KOPT-K1 (cell line): ENCODE data around the gene TTLL3.
"Not testable (repeated sequence)": the region's sequence is repeated elsewhere in the genome, so short reads cannot be mapped to it uniquely, and the experiment has no call there.

Experiments
- H3K27ac ChIP-seq: fragments of 200-600 bp; sonication (generic); 2 replicates; pipeline ENCODE4 v1.5.1; 2016; ENCODE audit warnings: antibody characterized with exemption, mild to moderate bottlenecking, low read depth, low read length; ENCODE audit not compliant: poor library complexity, severe bottlenecking
- H3K36me3 ChIP-seq: fragments of 200-600 bp; sonication (generic); 2 replicates; pipeline ENCODE4 v1.5.1; 2017; ENCODE audit warnings: antibody characterized with exemption, mild to moderate bottlenecking, low read length, moderate library complexity; ENCODE audit not compliant: insufficient read depth
- H3K9me3 ChIP-seq: fragments of 200-600 bp; sonication (generic); 2 replicates; pipeline ENCODE4 v1.5.1; 2017; ENCODE audit warnings: antibody characterized with exemption, low read length, mild to moderate bottlenecking; ENCODE audit not compliant: insufficient read depth, poor library complexity, severe bottlenecking

Gene TTLL3

DNA sequence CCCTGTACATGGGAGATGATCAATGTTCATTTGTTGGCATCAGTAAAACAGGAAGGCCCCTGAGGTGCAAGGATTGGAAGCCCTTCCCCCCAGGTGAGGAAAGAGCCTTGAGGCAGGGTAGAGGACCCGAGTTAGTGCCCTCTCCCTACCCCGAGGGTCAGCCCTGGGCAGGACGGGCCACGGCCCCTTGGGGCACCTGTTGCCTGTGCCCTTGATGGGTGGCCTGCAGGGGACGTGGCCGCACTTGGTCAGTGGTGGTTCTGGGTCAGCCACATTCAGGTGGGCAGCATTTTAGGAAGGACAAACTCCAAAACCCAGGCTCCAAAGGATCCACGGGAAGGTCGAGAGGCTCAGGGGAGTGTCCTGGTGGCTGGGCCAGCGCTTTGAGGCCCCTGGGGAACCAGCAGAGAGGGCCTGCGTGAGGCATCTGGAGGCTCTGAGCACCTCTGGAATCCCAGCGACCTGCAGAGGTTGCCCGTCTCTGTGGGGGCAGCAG lies 49.5 kb downstream of the TTLL3 start:
- H3K9me3 ChIP-seq: no peaks in the 10 kb centered on the region
- no peak overlapping the region for H3K27ac ChIP-seq
- H3K36me3 ChIP-seq: no peaks in the 10 kb centered on the region

DNA sequence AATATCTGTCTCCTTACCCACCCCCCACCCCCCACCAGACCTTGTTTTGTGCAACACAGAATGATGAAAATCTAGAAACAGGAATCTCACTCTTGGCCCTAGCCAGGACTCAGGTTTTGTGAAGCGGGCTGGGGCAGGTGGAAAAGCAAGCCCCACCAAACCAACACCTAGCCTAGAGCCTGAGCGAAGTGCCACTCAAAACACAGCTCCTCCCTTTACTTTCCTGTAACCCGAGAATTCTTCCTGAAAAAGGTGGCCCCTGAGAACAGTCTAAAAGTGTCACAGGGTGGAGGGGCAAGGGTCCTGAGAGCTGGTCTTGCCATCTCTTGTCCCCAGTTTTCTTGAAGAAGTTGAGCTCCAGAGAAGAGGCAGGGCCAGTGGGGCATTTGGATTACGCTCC lies 51.1 kb downstream of the TTLL3 start:
- no peak overlapping the region for H3K27ac ChIP-seq

DNA sequence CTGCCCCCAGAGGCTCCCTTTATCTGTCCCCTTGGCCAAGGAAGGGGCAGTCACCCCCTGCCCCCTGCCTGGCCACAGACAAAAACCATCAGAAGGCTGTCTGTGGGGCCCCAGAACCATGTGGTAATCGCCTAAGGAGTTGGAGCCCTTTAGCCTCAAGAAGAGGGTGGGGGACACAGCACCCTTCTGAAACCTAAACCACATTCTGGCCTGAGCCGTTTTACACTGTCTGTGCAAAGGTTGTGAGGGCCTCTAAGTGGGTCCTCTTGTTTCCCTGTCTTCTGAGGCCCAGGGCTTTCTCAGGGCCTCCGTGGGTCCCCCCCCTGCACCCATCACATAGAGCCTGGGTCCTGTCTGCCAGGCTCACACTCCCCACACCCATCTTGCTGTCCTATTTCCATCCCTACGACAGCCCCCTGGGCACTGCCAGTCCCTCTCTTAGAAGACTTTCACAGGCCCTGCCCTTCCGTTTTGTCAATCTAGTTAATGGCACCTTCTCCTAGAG lies 51.6 kb downstream of the TTLL3 start:
- H3K9me3 ChIP-seq: no peaks in the 10 kb centered on the region
- no peak overlapping the region for H3K27ac ChIP-seq
- no peaks in the 10 kb centered on the region for H3K36me3 ChIP-seq

More for the DNA sequence above, 51.1 kb downstream of the TTLL3 start:
- H3K36me3 ChIP-seq: no peaks in the 10 kb centered on the region
- no peaks in the 10 kb centered on the region for H3K9me3 ChIP-seq

DNA sequence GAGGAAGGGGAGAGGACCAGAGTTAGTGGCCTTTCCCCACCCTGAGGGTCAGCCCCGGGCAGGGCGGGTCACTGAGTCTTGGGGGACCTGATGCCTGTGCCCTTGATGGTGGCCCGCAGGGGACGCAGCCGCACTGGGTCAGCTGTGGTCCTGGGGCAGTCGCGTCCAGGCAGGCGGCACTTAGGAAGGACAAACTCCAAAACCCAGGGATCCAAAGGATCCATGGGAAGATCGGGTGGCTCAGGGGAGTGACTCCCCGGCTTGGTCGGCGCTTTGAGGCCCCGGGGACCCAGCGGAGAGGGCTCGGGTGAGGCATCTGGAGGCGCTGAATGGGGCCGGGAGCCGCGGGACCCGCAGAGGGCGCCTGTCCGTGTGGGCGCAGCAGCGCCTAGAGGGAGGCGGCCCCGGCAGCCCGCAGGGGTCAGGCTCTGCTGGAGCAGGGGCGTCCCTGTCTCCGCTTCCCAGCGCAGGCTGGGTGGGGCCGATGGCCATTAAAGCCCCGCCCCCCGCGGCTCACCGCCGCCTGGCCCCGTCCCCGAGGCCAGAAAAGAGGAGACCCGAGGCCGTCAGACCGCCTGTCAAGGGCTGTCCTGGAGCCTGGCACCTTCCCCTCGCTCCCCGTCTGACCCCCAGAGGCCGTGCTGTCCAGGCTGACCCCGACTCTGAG lies 52.5 kb downstream of the TTLL3 start:
- Histone ChIP-seq H3K9me3 (no peaks in the 10 kb centered on the region), H3K27ac (no peak overlapping the region)

DNA sequence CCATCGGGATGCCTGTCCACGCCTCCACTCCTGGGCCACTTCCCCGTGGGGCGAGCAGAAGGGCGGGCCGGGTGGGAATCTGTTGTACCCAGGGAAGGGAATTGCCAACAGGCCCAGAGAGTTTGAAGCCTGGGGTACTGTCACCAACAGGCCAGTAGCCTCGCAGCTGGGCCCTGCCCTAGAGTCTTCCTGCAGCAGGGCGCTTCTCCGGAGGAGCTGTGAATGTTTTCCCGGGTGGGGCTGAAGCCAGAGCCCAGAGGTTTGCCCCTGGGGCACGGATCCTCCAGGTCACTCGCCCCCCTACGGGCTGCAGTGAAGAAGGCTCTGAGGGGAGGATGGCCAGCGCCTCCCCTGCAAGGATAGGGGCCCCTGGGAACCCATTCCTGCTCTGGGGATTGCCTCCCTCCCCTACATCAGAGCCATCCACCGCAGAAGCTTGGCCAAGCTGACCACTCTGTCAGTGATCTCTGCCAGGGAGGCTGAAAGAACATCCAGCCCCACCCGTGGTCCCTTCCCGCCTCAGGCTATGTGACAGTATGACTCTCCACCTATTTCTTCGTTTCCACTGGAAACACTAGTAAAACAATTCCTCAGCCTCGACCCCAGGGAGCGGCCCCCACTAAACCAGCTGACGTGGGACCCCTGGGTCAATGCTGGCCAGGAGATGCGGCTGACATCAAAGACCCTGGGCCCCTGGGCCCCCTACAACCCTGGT lies 53.2 kb downstream of the TTLL3 start:
- Histone ChIP-seq H3K27ac (no peak overlapping the region), H3K36me3 (no peaks in the 10 kb centered on the region), H3K9me3 (no peaks in the 10 kb centered on the region)

More for the DNA sequence above, 52.5 kb downstream of the TTLL3 start:
- no peaks in the 10 kb centered on the region for H3K36me3 ChIP-seq

DNA sequence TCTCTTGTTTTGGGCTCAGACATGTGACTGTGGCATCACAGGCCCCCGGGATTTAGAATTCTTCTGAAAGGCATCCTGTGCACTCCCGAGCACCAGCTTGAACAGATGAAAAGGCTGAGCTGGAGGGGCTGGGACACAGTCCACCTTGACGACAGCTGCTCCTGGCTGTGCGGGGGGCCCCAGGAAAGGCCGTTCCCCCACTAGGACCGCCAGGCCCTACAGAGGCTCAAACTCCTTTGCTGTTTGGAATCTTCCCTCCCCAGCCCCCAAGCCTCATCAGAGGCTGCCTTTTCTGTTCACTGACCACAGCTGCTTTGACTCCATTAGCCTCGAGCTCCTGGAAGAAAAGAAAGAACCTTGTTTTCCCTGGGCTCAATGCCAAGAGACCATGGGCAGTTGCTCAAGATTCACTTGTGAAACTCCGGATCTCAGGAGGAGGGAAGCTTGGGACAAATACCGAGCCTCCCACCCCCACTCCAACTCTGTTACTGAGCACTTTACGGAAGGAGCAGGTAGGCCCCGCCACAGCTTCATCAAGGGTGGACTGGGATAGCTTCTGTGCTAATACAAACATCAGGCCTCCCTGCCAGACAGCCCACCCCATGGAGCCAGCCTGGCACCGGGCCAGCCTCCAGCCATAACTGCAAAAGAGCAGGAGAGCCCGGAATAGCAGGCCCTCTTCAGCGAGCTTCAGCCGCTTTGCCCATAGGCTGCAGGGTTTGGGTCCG lies 54.3 kb downstream of the TTLL3 start:
- H3K9me3 ChIP-seq: no peaks in the 10 kb centered on the region
- H3K27ac ChIP-seq: no peak overlapping the region
- H3K36me3 ChIP-seq: no peaks in the 10 kb centered on the region

DNA sequence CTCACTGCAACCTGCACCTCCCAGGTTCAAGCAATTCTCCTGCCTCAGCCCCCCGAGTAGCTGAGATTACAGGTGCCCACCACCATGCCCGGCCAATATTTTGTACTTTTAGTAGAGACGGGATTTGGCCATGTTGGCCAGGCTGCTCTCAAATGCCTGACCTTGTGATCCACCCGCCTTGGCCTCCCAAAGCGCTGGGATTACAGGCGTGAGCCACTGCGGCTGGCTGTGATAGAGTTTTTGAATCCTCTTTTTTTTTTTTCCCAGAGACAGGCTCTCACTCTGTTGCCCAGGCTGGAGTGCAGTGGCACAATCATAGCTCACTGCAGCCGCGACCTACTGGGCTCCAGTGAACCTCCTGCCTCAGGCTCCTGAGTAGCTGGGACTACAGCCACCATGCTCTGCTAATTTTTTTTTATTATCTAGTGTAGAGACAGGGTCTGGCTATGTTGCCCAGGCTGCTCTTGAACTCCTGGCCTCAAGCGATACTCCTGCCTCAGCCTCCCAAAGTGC lies 55.1 kb downstream of the TTLL3 start:
- H3K36me3 ChIP-seq, H3K9me3 ChIP-seq, H3K27ac ChIP-seq: not testable (repeated sequence)

DNA sequence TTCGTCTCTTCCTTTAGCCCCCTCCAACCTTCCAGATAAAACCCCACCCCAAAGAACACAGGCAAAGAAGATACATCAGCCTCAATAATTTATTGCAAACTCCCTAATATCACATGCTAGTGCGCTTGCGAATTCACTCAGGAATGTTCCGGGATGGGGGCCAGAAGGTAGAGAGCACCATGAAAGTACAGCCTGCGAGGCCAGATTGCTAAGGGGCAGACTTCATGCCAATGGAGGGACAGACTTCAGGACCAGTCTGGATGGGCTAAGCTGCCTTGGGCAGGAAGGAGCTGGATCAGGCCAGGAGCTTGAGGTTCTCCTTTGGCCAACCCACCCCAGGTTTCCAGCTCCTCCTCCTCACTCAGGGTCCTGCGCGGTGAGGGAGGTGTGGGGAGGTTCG lies 56.6 kb downstream of the TTLL3 start:
- Histone ChIP-seq H3K9me3 (no peaks in the 10 kb centered on the region), H3K27ac (no peak overlapping the region), H3K36me3 (no peaks in the 10 kb centered on the region)

DNA sequence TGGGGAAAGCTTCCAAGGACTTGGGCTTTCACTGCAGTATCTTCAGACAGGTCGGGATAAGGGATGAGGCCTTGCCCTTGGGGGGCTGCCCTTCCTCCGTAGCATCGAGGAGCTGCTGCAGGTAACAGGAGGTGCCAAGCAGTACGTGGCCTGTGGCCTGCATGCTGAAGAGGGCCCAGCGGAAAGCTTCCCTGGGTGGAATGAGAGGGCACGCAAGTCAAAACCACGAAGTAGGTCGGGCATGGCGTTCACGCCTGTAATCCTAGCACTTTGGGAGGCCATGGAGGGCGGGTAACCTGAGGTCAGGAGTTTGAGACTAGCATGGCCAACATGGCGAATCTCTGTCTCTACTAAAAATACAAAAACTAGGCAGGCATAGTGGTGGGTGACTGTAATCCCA lies 57.0 kb downstream of the TTLL3 start:
- no peaks in the 10 kb centered on the region for H3K36me3 ChIP-seq
- H3K27ac ChIP-seq: no peak overlapping the region
- H3K9me3 ChIP-seq: no peaks in the 10 kb centered on the region

DNA sequence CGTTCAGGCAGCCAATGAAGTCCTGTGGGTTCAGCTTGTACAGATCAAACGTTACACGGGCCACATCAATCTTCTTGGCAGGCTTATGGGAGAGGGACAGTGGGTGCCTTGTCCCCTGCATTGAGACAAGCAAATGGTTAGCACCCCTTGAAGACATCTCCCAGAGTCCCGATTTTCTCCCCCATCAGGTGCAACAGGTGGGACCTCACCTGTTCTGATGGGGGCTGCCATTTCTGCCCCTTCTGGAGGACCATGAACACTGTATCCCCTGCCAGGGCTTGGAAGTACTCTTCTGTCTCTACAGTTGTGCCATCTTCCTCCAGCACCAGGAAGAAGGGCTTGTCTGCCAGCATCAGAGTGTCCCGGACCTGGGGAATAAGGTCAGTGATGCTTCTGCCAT lies 59.9 kb downstream of the TTLL3 start:
- Histone ChIP-seq H3K36me3 (no peaks in the 10 kb centered on the region), H3K9me3 (no peaks in the 10 kb centered on the region), H3K27ac (no peak overlapping the region)

DNA sequence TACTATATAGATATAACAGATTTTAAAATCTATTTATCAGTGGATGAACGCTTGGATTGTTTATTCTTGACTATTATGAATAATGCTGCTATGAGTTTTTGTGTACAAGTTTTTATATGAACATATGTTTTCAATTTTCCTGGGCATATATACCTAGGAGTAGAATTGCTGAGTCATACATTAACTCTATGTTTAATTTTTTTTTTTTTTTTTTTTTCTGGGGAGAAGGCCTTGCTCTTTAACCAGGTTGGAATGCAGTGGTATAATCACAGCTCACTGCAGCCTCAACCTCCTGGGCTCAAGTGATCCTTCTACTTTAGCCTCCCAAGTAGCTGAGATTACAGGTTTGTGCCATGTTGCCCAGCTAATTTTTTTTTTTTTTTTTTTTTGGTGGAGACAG lies 60.9 kb downstream of the TTLL3 start:
- Histone ChIP-seq H3K36me3 (no peaks in the 10 kb centered on the region), H3K27ac (no peak overlapping the region), H3K9me3 (no peaks in the 10 kb centered on the region)

DNA sequence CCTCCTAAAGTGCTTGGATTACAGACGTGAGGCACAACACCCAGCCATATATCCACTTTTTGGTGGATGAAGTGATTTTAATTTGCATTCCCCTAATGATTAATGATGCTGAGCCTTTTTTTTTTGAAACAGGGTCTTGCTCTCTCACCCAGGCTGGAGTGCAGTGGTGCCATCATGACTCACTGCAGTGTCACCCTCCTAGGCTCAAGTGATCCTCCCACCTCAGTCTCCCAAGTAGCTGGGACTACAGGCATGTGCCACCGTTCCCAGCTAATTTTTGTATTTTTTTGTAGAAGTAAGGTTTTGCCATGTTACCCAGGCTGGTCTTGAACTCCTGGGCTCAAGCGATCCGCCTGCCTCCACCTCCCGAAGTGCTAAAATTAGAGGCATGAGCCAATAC lies 62.0 kb downstream of the TTLL3 start:
- H3K36me3 ChIP-seq, H3K27ac ChIP-seq: not testable (repeated sequence)

DNA sequence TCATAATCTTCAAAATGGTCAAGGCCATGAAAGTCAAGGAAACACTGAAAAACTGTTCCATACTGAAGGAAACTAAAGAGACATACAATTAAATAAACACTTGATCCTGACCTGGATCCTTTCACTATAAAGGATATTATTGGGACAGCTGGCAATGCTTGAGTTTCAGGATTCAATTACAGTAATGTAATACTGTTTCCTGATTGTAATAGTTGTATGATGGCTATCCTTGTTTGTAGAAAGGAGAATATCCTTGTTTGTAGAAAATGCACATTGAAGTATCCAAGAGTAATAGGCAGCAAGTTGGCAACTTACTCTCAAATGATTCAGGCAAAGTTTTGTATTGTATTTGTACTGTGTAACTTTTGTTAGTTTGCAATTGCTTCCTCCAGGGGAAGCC lies 65.4 kb downstream of the TTLL3 start:
- no peak overlapping the region for H3K27ac ChIP-seq
- no peaks in the 10 kb centered on the region for H3K9me3 ChIP-seq
- H3K36me3 ChIP-seq: no peaks in the 10 kb centered on the region

More for the DNA sequence above, 62.0 kb downstream of the TTLL3 start:
- H3K9me3 ChIP-seq: not testable (repeated sequence)

DNA sequence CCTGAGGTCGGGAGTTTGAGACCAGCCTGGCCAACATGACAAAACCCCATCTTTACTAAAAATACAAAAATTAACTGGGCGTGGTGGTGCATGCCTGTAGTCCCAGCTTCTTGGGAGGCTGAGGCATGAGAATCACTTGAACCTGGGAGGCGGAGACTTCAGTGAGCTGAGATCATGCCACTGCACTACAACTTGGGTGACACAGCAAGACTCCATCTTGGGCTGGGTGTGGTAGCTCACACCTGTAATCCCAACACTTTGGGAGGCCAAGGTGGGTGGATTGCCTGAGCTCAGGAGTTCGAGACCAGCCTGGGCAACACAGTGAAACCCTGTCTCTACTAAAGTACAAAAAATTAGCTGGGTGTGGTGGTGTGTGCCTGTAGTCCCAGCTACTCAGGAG lies 66.2 kb downstream of the TTLL3 start:
- H3K9me3 ChIP-seq, H3K36me3 ChIP-seq, H3K27ac ChIP-seq: not testable (repeated sequence)

DNA sequence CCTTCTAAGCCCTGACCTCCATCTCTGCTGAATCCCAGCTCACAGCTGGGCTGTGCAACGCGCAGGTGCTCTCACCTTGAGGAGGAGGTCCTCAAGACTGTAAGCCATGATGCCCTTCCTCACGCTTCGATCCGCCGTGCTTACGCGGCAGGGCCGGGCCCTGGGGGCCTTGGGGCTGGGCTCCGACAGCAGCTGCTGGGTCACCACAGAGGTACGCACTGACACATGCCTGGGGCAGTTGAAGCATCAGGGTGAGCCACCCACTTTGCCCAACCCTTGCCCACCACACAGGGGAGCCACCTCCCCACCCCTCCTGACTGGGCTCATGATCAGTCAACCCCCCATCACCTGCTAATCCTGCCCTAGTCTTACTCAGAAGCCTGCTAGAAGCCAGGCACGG lies 66.9 kb downstream of the TTLL3 start:
- no peaks in the 10 kb centered on the region for H3K36me3 ChIP-seq
- H3K9me3 ChIP-seq: no peaks in the 10 kb centered on the region
- no peak overlapping the region for H3K27ac ChIP-seq
